Body of pancreas (tissue), 4 donors: ENCODE measurements around the gene FRAS1.

Source experiments
- CTCF ChIP-seq, 7 experiments: fragments of 450-650 bp in 4 of 7; fragments of 200-600 bp in 3 of 7; sonication (generic) in 3 of 7; IDR thresholded peaks; one replicate each; pipeline ENCODE4 v1.5.1; 2016 to 2019; ENCODE audit warnings: antibody characterized with exemption in 7 of 7
- POLR2A ChIP-seq, 3 donors: fragments of 450-650 bp; IDR thresholded peaks; one replicate each; pipeline ENCODE4 v1.6.1; 2016; ENCODE audit warnings: antibody characterized with exemption in 3 of 3, mild to moderate bottlenecking in 2 of 3

- TF ChIP-seq POLR2A (IDR thresholded peaks at IDR 0.05): no peak
- TF ChIP-seq CTCF (IDR thresholded peaks at IDR 0.05): no peak
Measured at GRCh38 chr4:78091534-78091933, 34.4 kb downstream of the FRAS1 start.
